CD4-positive, alpha-beta T cell treated with Interleukin-2 at 100 ng/mL for 4 hours (primary cell): Measurements from ENCODE around the gene USP47.

ENCODE experiments used
- DNase-seq: peaks from one replicate; pipeline ENCODE4 v3.0.0-alpha.2; 2020; ENCODE audit warnings: low spot score

USP47 gene

GRCh38 chr11:11966354-11966741 is 124.6 kb downstream of the USP47 start:
- DNase-seq = no peak

- DNase-seq = peak; percentile 71
Observed at GRCh38 chr11:11966826-11967668, 125.3 kb downstream of the USP47 start.

- DNase-seq = no peak
Observed at GRCh38 chr11:11967669-11968510, 126.1 kb downstream of the USP47 start.

DNA sequence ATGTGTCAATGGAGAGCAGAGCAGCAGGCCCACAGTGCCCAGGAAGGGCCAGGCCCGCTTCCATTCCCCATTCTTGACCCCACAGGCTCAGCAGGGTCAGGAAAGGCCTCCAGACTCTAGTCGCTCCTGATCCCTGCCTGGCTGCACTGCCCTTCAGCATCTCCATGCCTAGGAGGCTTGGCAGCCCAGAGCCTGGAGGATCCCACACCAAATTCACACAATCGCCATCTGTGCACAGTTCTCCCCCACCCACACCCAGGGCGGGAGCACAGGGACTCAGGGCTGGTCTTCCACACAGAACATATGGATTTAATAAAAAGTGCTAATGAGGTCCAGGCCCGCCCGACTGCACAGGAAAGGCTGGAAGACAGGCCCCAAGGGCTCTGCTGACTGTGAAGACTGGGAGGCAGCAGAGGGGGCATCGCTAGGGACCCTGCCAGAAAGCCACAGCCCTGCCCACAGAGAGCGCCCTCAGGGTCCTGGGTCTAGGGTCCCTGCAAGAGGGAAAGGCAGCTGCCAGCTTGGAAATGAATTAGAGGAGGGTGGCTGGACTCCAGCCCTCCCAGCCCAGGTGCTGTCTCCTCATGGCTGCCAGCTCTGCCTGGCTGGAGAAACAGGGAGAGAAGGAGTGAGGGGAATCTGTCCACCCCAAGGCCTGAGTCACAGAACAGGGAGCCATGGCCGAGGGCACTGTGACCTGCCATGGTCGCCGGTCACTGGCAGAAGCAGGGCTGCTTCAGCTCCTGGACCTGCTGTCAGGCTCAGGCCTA is 126.9 kb downstream of the USP47 start:
- no peak for DNase-seq

GRCh38 chr11:11969380-11970215 is 127.8 kb downstream of the USP47 start:
- no peak for DNase-seq

DNA sequence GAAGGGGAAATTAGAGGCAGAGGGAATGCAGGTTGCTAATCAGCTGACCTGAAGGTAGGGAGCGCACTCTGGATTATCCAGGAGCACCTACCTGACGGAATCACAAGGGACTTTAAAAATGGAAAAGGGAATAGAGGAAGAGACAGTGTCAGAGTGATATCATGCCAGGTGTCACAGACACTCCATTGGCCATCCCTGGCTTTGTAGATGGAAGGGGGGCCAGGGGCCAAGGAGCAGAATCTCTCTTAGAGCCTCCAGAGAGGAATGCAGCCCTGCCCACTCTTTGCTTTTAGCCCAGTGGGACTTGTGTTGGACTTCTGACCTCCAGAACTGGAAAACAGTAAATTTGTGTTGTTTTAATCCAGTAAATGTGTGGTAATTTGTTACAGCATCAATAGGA is 128.8 kb downstream of the USP47 start:
- no peak for DNase-seq

- DNase-seq = no peak
Observed at GRCh38 chr11:11971906-11972547, 130.3 kb downstream of the USP47 start.

- no peak for DNase-seq
Observed at GRCh38 chr11:11972730-11973341, 131.1 kb downstream of the USP47 start.

GRCh38 chr11:11973361-11973800 is 131.6 kb downstream of the USP47 start:
- DNase-seq = no peak

DNA sequence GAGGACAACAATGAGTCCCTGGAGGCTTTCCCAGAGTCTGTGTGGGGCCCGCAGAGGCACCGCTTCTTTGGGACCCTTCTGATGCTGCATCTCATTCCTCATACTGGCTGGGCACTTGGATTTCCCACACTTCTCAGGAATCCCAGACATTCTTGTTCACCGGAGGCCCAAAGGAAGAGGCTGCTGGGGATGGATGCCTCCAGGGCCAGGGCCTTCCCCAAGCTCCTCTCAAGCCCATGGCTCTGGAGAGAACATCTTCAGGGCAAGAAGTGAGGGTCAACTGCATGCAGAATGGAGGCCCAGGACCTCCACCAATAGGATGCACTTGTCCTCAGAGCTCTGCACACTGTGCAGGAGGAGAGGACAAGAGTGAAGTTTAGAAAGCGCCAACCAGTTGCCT is 132.1 kb downstream of the USP47 start:
- DNase-seq = no peak

GRCh38 chr11:11975201-11976092 is 133.7 kb downstream of the USP47 start:
- DNase-seq = no peak

- no peak for DNase-seq
Observed at GRCh38 chr11:11976481-11977127, 134.8 kb downstream of the USP47 start.

GRCh38 chr11:11977206-11977938 is 135.6 kb downstream of the USP47 start:
- DNase-seq = no peak

DNA sequence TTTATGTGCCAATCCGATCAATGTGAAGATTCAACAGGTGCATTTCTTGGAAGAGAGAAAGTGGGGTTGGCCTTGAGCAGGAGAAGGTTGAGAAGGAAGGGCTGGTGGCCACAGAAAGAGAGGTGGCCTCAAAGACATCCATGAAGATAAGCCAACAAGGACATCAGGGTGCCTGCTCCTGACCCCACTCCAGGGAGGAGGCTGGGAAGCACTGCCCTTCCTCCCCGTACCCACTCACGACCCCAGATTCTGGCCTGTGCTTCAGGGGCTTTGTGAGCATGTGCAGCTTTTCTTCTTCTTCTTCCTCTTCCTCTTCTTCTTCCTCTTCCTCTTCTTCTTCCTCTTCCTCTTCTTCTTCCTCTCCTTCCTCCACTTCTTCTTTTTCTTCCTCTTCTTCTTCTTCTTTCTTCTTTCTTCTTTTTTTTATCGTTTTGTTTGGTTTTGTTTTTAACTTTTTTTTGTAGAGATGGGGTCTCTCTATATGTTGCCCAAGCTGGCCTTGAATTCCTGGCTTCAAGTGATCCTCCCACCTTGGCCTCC is 136.4 kb downstream of the USP47 start:
- no peak for DNase-seq

- DNase-seq = no peak
Observed at GRCh38 chr11:11978792-11979487, 137.2 kb downstream of the USP47 start.

- no peak for DNase-seq
Observed at GRCh38 chr11:11979488-11980117, 137.8 kb downstream of the USP47 start.

GRCh38 chr11:11980200-11980599 is 138.4 kb downstream of the USP47 start:
- no peak for DNase-seq
